Measurements from ENCODE around the gene MPPE1. TPM values are rescaled to one million over a fixed set of nuclear protein-coding genes. Genes with fewer than 3 reads are reported as not detected.
"Not testable (repeated sequence)": the region's sequence is repeated elsewhere in the genome, so short reads cannot be mapped to it uniquely, and the experiment has no call there.

Gene MPPE1
- total RNA-seq, 4 donors from 2014 or later: 24.7 to 83.4 (median 55.8) TPM

DNA sequence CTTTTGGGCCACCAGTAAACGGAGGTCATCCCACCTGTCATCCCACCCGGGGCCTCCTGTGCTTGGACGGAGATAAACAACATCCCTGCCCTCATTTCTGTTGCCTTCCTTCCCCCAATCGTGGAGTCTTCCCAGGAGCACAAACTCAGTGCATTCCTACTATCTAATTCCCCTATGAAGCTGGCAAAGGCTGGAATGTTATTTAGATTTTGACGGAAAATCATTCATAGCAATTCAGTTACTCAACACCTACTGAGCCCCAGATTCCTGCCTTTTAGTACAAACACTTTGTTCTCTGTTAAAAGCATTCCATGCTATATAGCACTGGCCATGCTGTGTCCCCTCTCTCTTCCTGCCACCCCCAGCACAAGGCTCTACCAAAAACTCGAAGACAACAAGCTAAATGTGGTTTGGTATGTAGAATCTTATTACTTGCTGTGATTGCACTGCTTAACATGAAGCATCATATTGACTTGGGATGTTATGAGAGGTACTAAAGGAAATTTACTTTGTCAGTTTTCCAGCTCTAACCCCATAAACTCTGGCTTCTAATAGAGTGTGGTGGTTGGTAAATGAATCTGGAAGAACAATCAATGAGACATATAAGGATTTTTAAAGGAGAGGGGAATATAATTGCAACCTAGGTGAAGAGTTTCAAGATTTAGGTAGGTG, 40.9 kb upstream of the MPPE1 start:
- intact Hi-C loops (cut with DNase I; ENCODE audit: low total_unique reads) (no loop called here), in situ Hi-C loops (cut with MboI; ENCODE audit: low pct_ligation_motif_present in 1 of 4, low pct_unique_long_range_greater_than_20kb in 1 of 4, low sequenced_read_pairs in 3 of 4) (loop anchor here in 3 of 4 donors (10.0 kb wide), 2 partner anchors 46 to 86 kb away; no protein-coding TSS in a partner anchor)
- H3K27ac ChIP-seq: peak overlapping the region; percentile 2 to 96 (median 94)
- H3K4me3 ChIP-seq: no peak overlapping the region
- WGBS, 2 donors (ENCODE audit: low coverage in 1 of 2): 76% methylated on average over 6 of the region's 6 CpGs; no CpG with 5 or more reads in 1 of the 2 donors
- no peaks in the 10 kb centered on the region for H3K9me3 ChIP-seq
- DNase-seq: no peak
- H3K36me3 ChIP-seq: no peaks in the 10 kb centered on the region
- TF ChIP-seq EP300 (IDR thresholded peaks at IDR 0.05; ENCODE audit: low read depth): no peak
- no peak for TF ChIP-seq CTCF (IDR thresholded peaks at IDR 0.05)
- TF ChIP-seq POLR2A (IDR thresholded peaks at IDR 0.05): no peak
- TF ChIP-seq POLR2AphosphoS5 (IDR thresholded peaks at IDR 0.05): no peak
- H3K4me1 ChIP-seq: peaks cover 10 to 25% (median 19%) of the 10 kb centered on the region in 4 donors
- H3K27me3 ChIP-seq: no peaks in the 10 kb centered on the region

DNA sequence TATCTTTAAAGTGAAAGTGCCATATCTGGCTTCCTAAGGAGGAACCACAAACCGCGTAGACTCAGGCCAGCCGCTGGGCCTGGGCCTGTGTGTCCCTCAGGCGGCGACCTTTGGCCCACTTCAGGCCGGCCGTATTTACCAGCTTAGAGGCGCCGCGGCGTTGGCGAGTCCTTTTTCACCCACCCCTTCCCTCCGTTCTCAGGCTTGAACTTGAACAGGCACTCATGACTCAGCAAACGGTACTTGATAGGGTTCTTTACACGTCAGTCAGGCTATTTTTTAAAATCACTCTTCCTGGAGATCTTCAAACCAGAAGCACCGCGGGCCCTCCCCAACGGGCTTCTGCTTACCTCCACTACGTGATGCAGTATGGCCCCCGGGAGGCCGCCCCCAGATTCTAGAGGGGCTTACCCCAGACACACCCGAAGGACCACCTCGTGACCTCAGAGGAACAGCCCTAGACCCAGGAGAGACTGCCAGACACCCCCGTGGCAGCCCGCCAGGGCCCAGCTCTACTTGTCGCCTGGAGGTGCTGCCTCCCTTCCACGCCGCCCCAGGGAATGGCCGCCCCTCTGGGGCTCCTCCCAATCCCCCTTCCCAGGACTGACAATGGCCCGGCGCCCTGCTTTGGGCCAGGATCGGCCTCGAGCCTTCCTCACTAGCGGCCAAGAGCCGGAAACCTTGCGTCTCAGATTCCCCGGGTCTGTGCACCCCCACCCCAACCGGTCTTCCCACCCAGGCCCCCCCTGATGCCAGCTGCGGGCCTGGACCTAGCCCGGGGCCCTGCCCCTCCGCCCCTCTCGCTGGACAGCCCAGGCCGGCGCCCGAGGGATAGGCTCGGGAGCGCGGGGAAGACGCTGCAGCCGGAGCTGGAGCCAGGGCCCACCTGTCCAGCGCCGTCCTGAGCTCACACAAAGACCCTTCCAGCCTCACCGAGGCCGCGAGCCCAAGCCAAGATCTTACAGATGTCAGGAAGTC, 39.4 kb upstream of the MPPE1 start:
- TF ChIP-seq POLR2AphosphoS5 (IDR thresholded peaks at IDR 0.05) (peak; percentile 75 to 76 (median 75)), CTCF (IDR thresholded peaks at IDR 0.05) (no peak), POLR2A (IDR thresholded peaks at IDR 0.05) (peak; percentile 61), EP300 (IDR thresholded peaks at IDR 0.05; ENCODE audit: low read depth) (peak; percentile 54)
- peak; percentile 94 for DNase-seq
- WGBS, 2 donors (ENCODE audit: low coverage in 1 of 2): 29 to 32% methylated on average over 8 to 51 of the region's 55 CpGs
- intact Hi-C loops (cut with DNase I; ENCODE audit: low total_unique reads) (loop anchor here (2.0 kb wide), 1 partner anchor 33 kb away; the partner anchor contains the start of gene IMPA2), in situ Hi-C loops (cut with MboI; ENCODE audit: low pct_ligation_motif_present in 1 of 4, low pct_unique_long_range_greater_than_20kb in 1 of 4, low sequenced_read_pairs in 3 of 4) (loop anchor here in 3 of 4 donors (10.0 kb wide), 2 partner anchors 47 to 87 kb away; no protein-coding TSS in a partner anchor)
- Histone ChIP-seq H3K4me3 (peak overlapping the region; percentile 22 to 58 (median 38)), H3K27ac (peak overlapping the region; percentile 93 to 96 (median 94)), H3K4me1 (peaks cover 10 to 25% (median 19%) of the 10 kb centered on the region in 4 donors), H3K36me3 (no peaks in the 10 kb centered on the region), H3K27me3 (no peaks in the 10 kb centered on the region), H3K9me3 (no peaks in the 10 kb centered on the region)

- TF ChIP-seq EP300 (IDR thresholded peaks at IDR 0.05; ENCODE audit: low read depth): no peak
- TF ChIP-seq CTCF (IDR thresholded peaks at IDR 0.05): no peak
- H3K9me3 ChIP-seq: no peaks in the 10 kb centered on the region
- peak overlapping the region in 3 of 4 donors; percentile 35 to 58 (median 41) for H3K4me3 ChIP-seq
- H3K4me1 ChIP-seq: peaks cover 10 to 25% (median 19%) of the 10 kb centered on the region in 4 donors
- DNase-seq: no peak
- intact Hi-C loops (cut with DNase I; ENCODE audit: low total_unique reads): loop anchor here (2.0 kb wide), 1 partner anchor 34 kb away; the partner anchor contains the start of gene IMPA2
- peak overlapping the region; percentile 93 to 96 (median 94) for H3K27ac ChIP-seq
- 26 to 45% methylated on average over 3 of the region's 3 CpGs for WGBS, 2 donors (ENCODE audit: low coverage in 1 of 2)
- in situ Hi-C loops (cut with MboI; ENCODE audit: low pct_ligation_motif_present in 1 of 4, low pct_unique_long_range_greater_than_20kb in 1 of 4, low sequenced_read_pairs in 3 of 4): loop anchor here in 3 of 4 donors (10.0 kb wide), 2 partner anchors 48 to 88 kb away; no protein-coding TSS in a partner anchor
- no peaks in the 10 kb centered on the region for H3K36me3 ChIP-seq
- no peaks in the 10 kb centered on the region for H3K27me3 ChIP-seq
Measured at GRCh38 chr18:11946756-11947155, 38.6 kb upstream of the MPPE1 start.

- H3K27me3 ChIP-seq, H3K9me3 ChIP-seq, H3K36me3 ChIP-seq, H3K4me3 ChIP-seq: not testable (repeated sequence)
- H3K27ac ChIP-seq: peak overlapping the region; percentile 93 to 96 (median 94)
- intact Hi-C loops (cut with DNase I; ENCODE audit: low total_unique reads): loop anchor here (2.0 kb wide), 1 partner anchor 35 kb away; the partner anchor contains the start of gene IMPA2
- in situ Hi-C loops (cut with MboI; ENCODE audit: low pct_ligation_motif_present in 1 of 4, low pct_unique_long_range_greater_than_20kb in 1 of 4, low sequenced_read_pairs in 3 of 4): loop anchor here in 3 of 4 donors (10.0 kb wide), 2 partner anchors 49 to 89 kb away; no protein-coding TSS in a partner anchor
- DNase-seq: peak; percentile 19
- peaks cover 10 to 25% (median 19%) of the 10 kb centered on the region in 4 donors for H3K4me1 ChIP-seq
- WGBS, 2 donors (ENCODE audit: low coverage in 1 of 2): 90 to 91% methylated on average over 7 to 22 of the region's 22 CpGs
Measured at GRCh38 chr18:11945834-11946659, 37.9 kb upstream of the MPPE1 start.
